ENCODE measurements around the gene TRAK1.

TRAK1 gene

GRCh38 chr3:42204867-42205599 lies 113.9 kb downstream of the TRAK1 start:
- H3K9ac ChIP-seq (ENCODE audit: low read length) = no peak overlapping the region
- no peak overlapping the region for H3K4me2 ChIP-seq (ENCODE audit: low read length)
- H3K9me3 ChIP-seq (ENCODE audit: insufficient read depth, low read length) = no peaks in the 10 kb centered on the region
- H3K27ac ChIP-seq (ENCODE audit: low read length) = no peak overlapping the region
- no peak for TF ChIP-seq CTCF (IDR thresholded peaks at IDR 0.05; ENCODE audit: low read depth, low read length)
- no peak for TF ChIP-seq EZH2phosphoT487 (IDR thresholded peaks at IDR 0.05; ENCODE audit: low read depth)
- no peaks in the 10 kb centered on the region for H3K4me1 ChIP-seq (ENCODE audit: low read length)
- H3K27me3 ChIP-seq (ENCODE audit: low read depth, low read length) = no peaks in the 10 kb centered on the region
- H3K36me3 ChIP-seq (replicated peaks; ENCODE audit: low read depth, low read length) = peaks cover 78% of the 10 kb centered on the region
- H3K4me3 ChIP-seq (ENCODE audit: low read length) = no peak overlapping the region
- H3K79me2 ChIP-seq (ENCODE audit: low read length) = no peaks in the 10 kb centered on the region
- no peak overlapping the region for H2AFZ ChIP-seq (ENCODE audit: low read depth, low read length)
- H4K20me1 ChIP-seq (ENCODE audit: insufficient read depth, low read length) = peaks cover 36% of the 10 kb centered on the region

- H3K27ac ChIP-seq (ENCODE audit: low read length) = no peak overlapping the region
These were observed 114.8 kb downstream of the TRAK1 start for GRCh38 chr3:42205800-42206514.

GRCh38 chr3:42209917-42210316 lies 118.8 kb downstream of the TRAK1 start:
- Histone ChIP-seq H3K27ac (ENCODE audit: low read length) (no peak overlapping the region), H3K9ac (ENCODE audit: low read length) (no peak overlapping the region), H3K4me3 (ENCODE audit: low read length) (no peak overlapping the region), H3K4me2 (ENCODE audit: low read length) (no peak overlapping the region), H2AFZ (ENCODE audit: low read depth, low read length) (no peak overlapping the region), H3K4me1 (ENCODE audit: low read length) (no peaks in the 10 kb centered on the region), H3K27me3 (ENCODE audit: low read depth, low read length) (no peaks in the 10 kb centered on the region), H3K36me3 (replicated peaks; ENCODE audit: low read depth, low read length) (peaks cover 65% of the 10 kb centered on the region), H3K9me3 (ENCODE audit: insufficient read depth, low read length) (no peaks in the 10 kb centered on the region), H3K79me2 (ENCODE audit: low read length) (no peaks in the 10 kb centered on the region), H4K20me1 (ENCODE audit: insufficient read depth, low read length) (peaks cover 29% of the 10 kb centered on the region)
- TF ChIP-seq CTCF (IDR thresholded peaks at IDR 0.05; ENCODE audit: low read depth, low read length) (no peak), EZH2phosphoT487 (IDR thresholded peaks at IDR 0.05; ENCODE audit: low read depth) (no peak)

More at GRCh38 chr3:42205800-42206514, 114.8 kb downstream of the TRAK1 start:
- H3K4me1 ChIP-seq (ENCODE audit: low read length) = no peaks in the 10 kb centered on the region
- H3K9ac ChIP-seq (ENCODE audit: low read length) = no peak overlapping the region
- no peaks in the 10 kb centered on the region for H3K79me2 ChIP-seq (ENCODE audit: low read length)
- H2AFZ ChIP-seq (ENCODE audit: low read depth, low read length) = no peak overlapping the region
- TF ChIP-seq CTCF (IDR thresholded peaks at IDR 0.05; ENCODE audit: low read depth, low read length) = no peak
- TF ChIP-seq EZH2phosphoT487 (IDR thresholded peaks at IDR 0.05; ENCODE audit: low read depth) = no peak
- H4K20me1 ChIP-seq (ENCODE audit: insufficient read depth, low read length) = peaks cover 32% of the 10 kb centered on the region
- peaks cover 71% of the 10 kb centered on the region for H3K36me3 ChIP-seq (replicated peaks; ENCODE audit: low read depth, low read length)
- no peak overlapping the region for H3K4me2 ChIP-seq (ENCODE audit: low read length)
- H3K9me3 ChIP-seq (ENCODE audit: insufficient read depth, low read length) = no peaks in the 10 kb centered on the region
- no peak overlapping the region for H3K4me3 ChIP-seq (ENCODE audit: low read length)
- no peaks in the 10 kb centered on the region for H3K27me3 ChIP-seq (ENCODE audit: low read depth, low read length)

- H3K27ac ChIP-seq (ENCODE audit: low read length) = no peak overlapping the region
- no peaks in the 10 kb centered on the region for H3K9me3 ChIP-seq (ENCODE audit: insufficient read depth, low read length)
- H3K27me3 ChIP-seq (ENCODE audit: low read depth, low read length) = no peaks in the 10 kb centered on the region
- no peak overlapping the region for H2AFZ ChIP-seq (ENCODE audit: low read depth, low read length)
- H3K4me2 ChIP-seq (ENCODE audit: low read length) = no peak overlapping the region
- peaks cover 20% of the 10 kb centered on the region; the same call in 1 of the 2 replicates for H4K20me1 ChIP-seq (ENCODE audit: insufficient read depth, low read length)
- H3K9ac ChIP-seq (ENCODE audit: low read length) = no peak overlapping the region
- no peak for TF ChIP-seq CTCF (IDR thresholded peaks at IDR 0.05; ENCODE audit: low read depth, low read length)
- TF ChIP-seq EZH2phosphoT487 (IDR thresholded peaks at IDR 0.05; ENCODE audit: low read depth) = no peak
- peaks cover 65% of the 10 kb centered on the region for H3K36me3 ChIP-seq (replicated peaks; ENCODE audit: low read depth, low read length)
- H3K79me2 ChIP-seq (ENCODE audit: low read length) = no peaks in the 10 kb centered on the region
- no peak overlapping the region for H3K4me3 ChIP-seq (ENCODE audit: low read length)
- no peaks in the 10 kb centered on the region for H3K4me1 ChIP-seq (ENCODE audit: low read length)
These were observed 119.6 kb downstream of the TRAK1 start for GRCh38 chr3:42210726-42211125.

All from OCI-LY3 (cell line).